AG09309 (cell line): Measurements from ENCODE around the gene CKMT2.

Experiments used
- DNase-seq: peaks from one replicate; pipeline ENCODE4 v3.0.0-alpha.2; 2010; ENCODE audit warnings: low read depth
- H3K4me3 ChIP-seq: 2 replicates; pipeline ENCODE4 v1.5.1; 2011; ENCODE audit warnings: mild to moderate bottlenecking, low read depth, low read length, moderate library complexity; ENCODE audit not compliant: control insufficient read depth
- CTCF ChIP-seq: IDR thresholded peaks from 2 replicates; pipeline ENCODE4 v1.5.1; 2011; ENCODE audit warnings: mild to moderate bottlenecking, low read depth, low read length, inconsistent platforms; ENCODE audit not compliant: insufficient read depth, control insufficient read depth; ENCODE audit errors: missing control alignments

Gene CKMT2

DNA sequence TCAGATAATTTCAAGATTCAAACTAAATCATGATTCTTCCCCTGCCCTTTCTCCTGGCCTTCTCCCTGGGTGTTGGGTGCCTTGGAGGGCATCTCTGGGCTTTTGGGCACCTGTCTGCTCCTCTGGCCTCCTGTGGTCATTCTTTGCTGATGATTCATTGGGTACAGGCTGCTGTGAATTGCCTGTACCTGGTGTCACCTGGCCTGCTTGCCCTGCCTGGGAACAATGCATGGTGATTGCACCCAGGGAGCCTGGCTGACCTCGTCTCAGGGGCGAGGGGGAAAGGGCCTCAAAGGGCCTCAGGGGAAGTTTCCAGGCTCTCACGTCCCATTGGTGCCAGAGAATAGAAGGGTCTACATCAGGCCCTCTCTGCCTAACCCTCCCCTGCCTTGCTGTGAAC is 20.1 kb upstream of the CKMT2 start:
- no peak for DNase-seq
- H3K4me3 ChIP-seq, result no peak overlapping the region
- TF ChIP-seq CTCF, result no peak

DNA sequence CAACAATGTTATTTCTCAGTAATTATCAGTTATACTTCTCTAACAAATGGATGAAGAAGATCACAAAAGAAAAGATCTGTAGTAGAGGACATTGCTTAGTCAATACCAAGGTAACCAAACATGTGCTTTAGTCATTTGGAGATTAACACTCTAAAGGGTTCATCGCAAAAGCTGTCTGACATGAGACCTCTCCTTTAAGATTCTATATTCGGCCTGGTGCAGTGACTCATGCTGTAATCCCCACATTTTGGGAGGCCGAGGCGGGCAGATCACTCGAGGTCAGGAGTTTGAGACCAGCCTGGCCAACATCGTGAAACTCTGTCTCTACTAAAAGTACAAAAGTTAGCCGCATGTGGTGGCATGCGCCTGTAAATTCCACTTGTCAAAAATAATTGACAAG is 18.3 kb upstream of the CKMT2 start:
- no peak for DNase-seq
- no peak overlapping the region for H3K4me3 ChIP-seq
- TF ChIP-seq CTCF, result no peak

GRCh38 chr5:81216152-81216551 is 17.0 kb upstream of the CKMT2 start:
- TF ChIP-seq CTCF, result no peak
- H3K4me3 ChIP-seq, result no peak overlapping the region
- no peak for DNase-seq

- DNase-seq, result no peak
- no peak overlapping the region for H3K4me3 ChIP-seq
- TF ChIP-seq CTCF, result no peak
Observed at GRCh38 chr5:81219389-81219788, 13.7 kb upstream of the CKMT2 start.

GRCh38 chr5:81222285-81222684 is 10.8 kb upstream of the CKMT2 start:
- no peak for DNase-seq
- no peak for TF ChIP-seq CTCF

DNA sequence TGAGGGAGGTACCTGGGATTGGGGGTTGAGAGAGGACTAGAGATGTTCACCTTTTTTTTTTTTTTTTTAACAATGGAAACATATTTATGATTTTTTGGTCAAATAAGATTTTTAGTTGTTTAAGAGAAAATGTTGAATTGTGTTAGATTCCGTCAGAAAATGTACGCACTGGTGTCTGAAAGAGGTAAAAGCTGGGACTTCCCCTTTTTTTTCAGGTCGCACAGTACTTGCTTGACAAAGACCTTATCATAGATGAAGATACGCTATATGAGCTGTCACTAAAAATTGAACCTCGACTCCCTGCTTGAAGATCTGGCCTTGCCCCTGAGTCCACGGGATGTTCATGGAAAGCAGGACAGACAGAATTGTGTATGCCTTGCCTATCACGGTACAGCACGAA is 7.7 kb upstream of the CKMT2 start:
- TF ChIP-seq CTCF, result no peak
- no peak for DNase-seq
- no peak overlapping the region for H3K4me3 ChIP-seq

More at GRCh38 chr5:81222285-81222684, 10.8 kb upstream of the CKMT2 start:
- no peak overlapping the region for H3K4me3 ChIP-seq

DNA sequence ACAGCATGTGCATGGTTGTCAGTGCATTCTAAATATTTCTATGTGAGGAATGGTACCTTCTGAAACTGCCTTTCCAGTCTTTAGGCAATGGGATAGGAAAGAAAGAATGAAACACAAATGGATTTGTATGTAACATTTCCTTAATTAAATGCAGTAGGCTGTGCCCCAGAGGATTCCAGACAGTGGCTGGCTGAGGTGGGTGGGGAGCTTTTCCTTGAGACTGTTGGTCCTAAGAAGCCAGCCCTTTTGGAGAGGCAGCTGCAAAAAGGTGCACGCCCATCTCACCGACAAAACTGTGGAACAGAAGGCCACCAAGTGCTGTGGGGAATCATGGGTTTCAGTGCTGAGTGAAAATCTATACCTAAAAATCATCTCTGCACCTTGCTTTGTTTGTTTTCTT is 6.8 kb upstream of the CKMT2 start:
- no peak for DNase-seq
- no peak overlapping the region for H3K4me3 ChIP-seq
- TF ChIP-seq CTCF, result no peak
